BJ (cell line): Measurements from ENCODE around the gene YARS2. TPM values are rescaled to one million over a fixed set of nuclear protein-coding genes. Genes with fewer than 3 reads are reported as not detected.

Experiments used
- CTCF ChIA-PET: fragments of 350-600 bp; formaldehyde crosslinking; extraction: SDS; loops from one replicate; lab custom pipeline; 2021; ENCODE audit warnings: antibody characterized with exemption, inconsistent platforms; lab: Yijun Ruan, JAX
- POLR2A ChIA-PET: fragments of 300-600 bp; sonication (Branson Sonifier 250); formaldehyde crosslinking; extraction: SDS; loops from one replicate; lab custom pipeline; 2021; ENCODE audit warnings: antibody characterized with exemption; lab: Charles Lee
- DNase-seq: peaks from one replicate; pipeline ENCODE4 v3.0.0-alpha.2; 2011; ENCODE audit warnings: low read depth
- H3K27me3 ChIP-seq: 2 replicates; pipeline ENCODE4 v1.6.0; 2011; ENCODE audit warnings: low read length; ENCODE audit not compliant: control insufficient read depth, insufficient read depth
- H3K36me3 ChIP-seq: 2 replicates; pipeline ENCODE4 v1.5.1; 2011; ENCODE audit warnings: low read length; ENCODE audit not compliant: control insufficient read depth, insufficient read depth
- H3K4me3 ChIP-seq: 2 replicates; pipeline ENCODE4 v1.5.1; 2011; ENCODE audit warnings: low read depth, mild to moderate bottlenecking, control low read depth, low read length
- CTCF ChIP-seq: IDR thresholded peaks from 2 replicates; pipeline ENCODE4 v1.5.1; 2011; ENCODE audit warnings: low read depth, mild to moderate bottlenecking, control low read depth, inconsistent platforms, low read length, moderate library complexity; ENCODE audit not compliant: insufficient read depth
- polyA plus RNA-seq: library from polyadenylated mRNA; depleted of rRNA; stranded (reverse); fragments of >200 nt; gene quantifications from 2 replicates; pipeline ENCODE4 v1.2.3, GENCODE V29; 2011

The YARS2 gene
- polyA plus RNA-seq, 1 experiment = 19.0 TPM

- POLR2A ChIA-PET = no interaction called here
- CTCF ChIA-PET = no interaction called here
- Histone ChIP-seq H3K4me3 (no peak overlapping the region), H3K36me3 (no peaks in the 10 kb centered on the region; the same call in 1 of the 2 replicates), H3K27me3 (no peaks in the 10 kb centered on the region)
- DNase-seq = no peak
- no peak for TF ChIP-seq CTCF
Observed at GRCh38 chr12:32739279-32739678, 16.4 kb downstream of the YARS2 start.

GRCh38 chr12:32737715-32738114, 18.0 kb downstream of the YARS2 start:
- no peak for TF ChIP-seq CTCF
- CTCF ChIA-PET = interaction anchor here (1.0 kb wide), 1 partner anchor 13 kb away, joined by 3 read pairs; no protein-coding TSS in a partner anchor

GRCh38 chr12:32736445-32736844, 19.3 kb downstream of the YARS2 start:
- Histone ChIP-seq H3K36me3 (no peaks in the 10 kb centered on the region; the same call in 1 of the 2 replicates), H3K27me3 (no peaks in the 10 kb centered on the region), H3K4me3 (no peak overlapping the region)
- CTCF ChIA-PET = no interaction called here
- POLR2A ChIA-PET = interaction anchor here (0.7 kb wide), 1 partner anchor 22 kb away, joined by 3 read pairs; no protein-coding TSS in a partner anchor
- TF ChIP-seq CTCF = no peak
- no peak for DNase-seq

More at GRCh38 chr12:32737715-32738114, 18.0 kb downstream of the YARS2 start:
- DNase-seq = no peak
- Histone ChIP-seq H3K4me3 (no peak overlapping the region), H3K36me3 (no peaks in the 10 kb centered on the region; the same call in 1 of the 2 replicates), H3K27me3 (no peaks in the 10 kb centered on the region)
- POLR2A ChIA-PET = no interaction called here

- Histone ChIP-seq H3K27me3 (no peaks in the 10 kb centered on the region), H3K4me3 (no peak overlapping the region), H3K36me3 (peaks cover 2% of the 10 kb centered on the region)
- POLR2A ChIA-PET = no interaction called here
- CTCF ChIA-PET = no interaction called here
- DNase-seq = no peak
- no peak for TF ChIP-seq CTCF
Observed at GRCh38 chr12:32734952-32735351, 20.7 kb downstream of the YARS2 start.

GRCh38 chr12:32727237-32727636, 28.5 kb downstream of the YARS2 start:
- POLR2A ChIA-PET = no interaction called here
- TF ChIP-seq CTCF = no peak
- CTCF ChIA-PET = no interaction called here
- DNase-seq = no peak
- Histone ChIP-seq H3K4me3 (no peak overlapping the region), H3K27me3 (no peaks in the 10 kb centered on the region), H3K36me3 (peaks cover 2% of the 10 kb centered on the region)
